Measurements from ENCODE around the gene MACROD2.

- TF ChIP-seq POLR2AphosphoS5 (IDR thresholded peaks at IDR 0.05) = no peak
- no peak for TF ChIP-seq CTCF (IDR thresholded peaks at IDR 0.05)
- TF ChIP-seq EP300 (IDR thresholded peaks at IDR 0.05) = no peak
Observed at GRCh38 chr20:14622796-14623195, 627.5 kb downstream of the MACROD2 start.

All from suprapubic skin (tissue), 4 donors.